Measurements from ENCODE around the gene ZNF548. TPM values are rescaled to one million over a fixed set of nuclear protein-coding genes. Genes with fewer than 3 reads are reported as not detected.
A peak's percentile ranks its signal among the peaks of the same experiment; 100 is the strongest.

ZNF548 gene
- total RNA-seq, 1 experiment from 2014 or later: 16.9 TPM

- Histone ChIP-seq H3K36me3 (ENCODE audit: insufficient read depth, low read length, poor library complexity, severe bottlenecking) (peaks cover 34% of the 10 kb centered on the region), H3K4me1 (ENCODE audit: insufficient read depth, low read length, poor library complexity, severe bottlenecking) (no peaks in the 10 kb centered on the region), H3K27ac (ENCODE audit: low read depth, low read length, poor library complexity, severe bottlenecking) (no peak overlapping the region), H3K27me3 (replicated peaks; ENCODE audit: insufficient read depth, low read depth, low read length, poor library complexity) (no peaks in the 10 kb centered on the region), H3K4me3 (ENCODE audit: low read depth, low read length, poor library complexity, severe bottlenecking) (no peak overlapping the region), H3K9me3 (ENCODE audit: low read depth, low read length, poor library complexity, severe bottlenecking) (peaks cover 14% of the 10 kb centered on the region)
- TF ChIP-seq CTCF (conservative IDR thresholded peaks at IDR 0.05; ENCODE audit: low read depth, low read length) (no peak), EZH2 (IDR thresholded peaks at IDR 0.05; ENCODE audit: borderline replicate concordance, low read depth, low read length, poor library complexity, severe bottlenecking) (no peak)
- CTCF ChIA-PET: no interaction called here
- POLR2A ChIA-PET (ENCODE audit: low non-redundant PET): no interaction called here
- DNase-seq (ENCODE audit: low spot score): no peak
- intact Hi-C loops (cut with micrococcal nuclease; ENCODE audit: unreplicated experiment): no loop called here
- BruUV-seq (replicated peaks): no TSS peak
Measured at GRCh38 chr19:57421037-57421436, 31.4 kb downstream of the ZNF548 start.

- ChIA-PET POLR2A (ENCODE audit: low non-redundant PET) (interaction anchor here (0.5 kb wide), 1 partner anchor 69 kb away, joined by 10 read pairs; no protein-coding TSS in a partner anchor), CTCF (no interaction called here)
- intact Hi-C loops (cut with micrococcal nuclease; ENCODE audit: unreplicated experiment): no loop called here
- DNase-seq (ENCODE audit: low spot score): peak; percentile 10
- TF ChIP-seq CTCF (conservative IDR thresholded peaks at IDR 0.05; ENCODE audit: low read depth, low read length) (no peak), EZH2 (IDR thresholded peaks at IDR 0.05; ENCODE audit: borderline replicate concordance, low read depth, low read length, poor library complexity, severe bottlenecking) (no peak)
- Histone ChIP-seq H3K9me3 (ENCODE audit: low read depth, low read length, poor library complexity, severe bottlenecking) (no peaks in the 10 kb centered on the region), H3K4me3 (ENCODE audit: low read depth, low read length, poor library complexity, severe bottlenecking) (peak overlapping the region; percentile 83), H3K27me3 (replicated peaks; ENCODE audit: insufficient read depth, low read depth, low read length, poor library complexity) (no peaks in the 10 kb centered on the region), H3K4me1 (ENCODE audit: insufficient read depth, low read length, poor library complexity, severe bottlenecking) (peaks cover 7% of the 10 kb centered on the region), H3K36me3 (ENCODE audit: insufficient read depth, low read length, poor library complexity, severe bottlenecking) (no peaks in the 10 kb centered on the region), H3K27ac (ENCODE audit: low read depth, low read length, poor library complexity, severe bottlenecking) (peak overlapping the region; percentile 68)
- TSS peak; percentile 90 for BruUV-seq (replicated peaks)
Measured at GRCh38 chr19:57434386-57435061, 44.9 kb downstream of the ZNF548 start.

GRCh38 chr19:57435062-57435978 is 45.7 kb downstream of the ZNF548 start, which contains the start of gene ZNF749:
ZNF749 (plus strand) TSS chr19:57435325; CDS start chr19:57435579, 254 bp downstream.
- Histone ChIP-seq H3K27me3 (replicated peaks; ENCODE audit: insufficient read depth, low read depth, low read length, poor library complexity) (no peaks in the 10 kb centered on the region), H3K36me3 (ENCODE audit: insufficient read depth, low read length, poor library complexity, severe bottlenecking) (peaks cover 5% of the 10 kb centered on the region), H3K4me1 (ENCODE audit: insufficient read depth, low read length, poor library complexity, severe bottlenecking) (peaks cover 7% of the 10 kb centered on the region), H3K27ac (ENCODE audit: low read depth, low read length, poor library complexity, severe bottlenecking) (peak within 1 kb of the TSS; percentile 68), H3K9me3 (ENCODE audit: low read depth, low read length, poor library complexity, severe bottlenecking) (no peaks in the 10 kb centered on the region), H3K4me3 (ENCODE audit: low read depth, low read length, poor library complexity, severe bottlenecking) (peak within 1 kb of the TSS; percentile 83)
- intact Hi-C loops (cut with micrococcal nuclease; ENCODE audit: unreplicated experiment): no loop called here
- ChIA-PET POLR2A (ENCODE audit: low non-redundant PET) (interaction anchor here (0.5 to 0.6 kb wide), 2 partner anchors 68 to 789 kb away, joined by 3 to 10 read pairs; no protein-coding TSS in a partner anchor), CTCF (no interaction called here)
- TF ChIP-seq EZH2 (IDR thresholded peaks at IDR 0.05; ENCODE audit: borderline replicate concordance, low read depth, low read length, poor library complexity, severe bottlenecking) (no peak), CTCF (conservative IDR thresholded peaks at IDR 0.05; ENCODE audit: low read depth, low read length) (no peak)
- DNase-seq (ENCODE audit: low spot score): peak; percentile 99
- no TSS peak for BruUV-seq (replicated peaks)
